Stimulated activated CD4-positive, alpha-beta T cell treated with anti-CD3 and anti-CD28 coated beads, Interleukin-4, amount 100 ng/mL, for 24 hours (primary cell): Measurements from ENCODE around the gene FYN.
"Not testable (repeated sequence)": the region's sequence is repeated elsewhere in the genome, so short reads cannot be mapped to it uniquely, and the experiment has no call there.

Experiments
- DNase-seq: peaks from one replicate; pipeline ENCODE4 v3.0.0-alpha.2; 2020

Gene FYN

DNA sequence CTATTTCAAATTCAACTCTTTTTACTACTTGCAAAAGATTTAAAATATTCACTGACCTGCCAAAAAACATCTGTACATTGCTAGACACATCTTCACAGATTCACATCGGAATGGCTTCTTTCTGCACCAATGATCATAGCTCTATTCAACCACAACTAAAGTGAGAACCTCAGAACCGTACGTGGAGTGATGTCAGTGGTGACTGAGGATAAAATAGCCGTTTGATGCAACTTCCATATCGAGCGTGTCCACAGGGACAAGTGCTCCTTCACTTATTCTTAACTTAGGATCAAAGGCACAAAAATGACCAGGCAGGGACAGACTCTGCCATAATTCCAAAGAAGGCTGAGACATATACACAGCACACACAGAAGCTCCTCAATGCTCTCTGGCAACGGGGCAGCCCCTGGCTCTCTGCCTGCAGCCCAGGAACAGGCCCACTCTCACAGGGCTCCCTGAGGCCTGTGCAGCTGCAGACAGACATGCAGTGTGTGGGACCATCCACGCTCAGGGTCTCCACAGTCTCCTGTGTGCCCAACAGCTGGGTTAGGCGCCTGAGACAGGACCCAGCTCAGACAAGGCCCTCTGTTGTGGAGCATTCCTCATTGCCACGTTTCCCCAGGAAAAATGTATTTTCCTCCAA, 22.8 kb downstream of the FYN start:
- DNase-seq: no peak

DNA sequence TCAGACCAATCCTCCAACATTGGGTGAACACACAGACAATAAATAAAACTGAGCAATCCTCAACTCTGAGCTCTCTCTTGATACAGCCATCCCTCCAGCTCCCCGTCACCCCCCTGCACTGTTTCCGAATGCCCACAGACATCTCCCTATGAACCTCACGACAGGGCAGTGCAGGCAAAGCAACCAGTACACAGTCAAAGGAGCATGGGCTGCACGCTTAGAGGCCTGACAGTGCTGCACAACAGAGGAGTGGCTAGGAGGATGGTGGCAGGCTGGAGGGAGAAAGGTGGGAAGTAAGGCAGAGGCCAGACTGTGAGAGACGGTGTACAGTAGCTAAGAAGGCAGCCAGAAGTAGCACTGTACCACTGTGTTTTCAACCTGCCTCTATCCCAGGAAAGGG, 24.0 kb downstream of the FYN start:
- no peak for DNase-seq

DNA sequence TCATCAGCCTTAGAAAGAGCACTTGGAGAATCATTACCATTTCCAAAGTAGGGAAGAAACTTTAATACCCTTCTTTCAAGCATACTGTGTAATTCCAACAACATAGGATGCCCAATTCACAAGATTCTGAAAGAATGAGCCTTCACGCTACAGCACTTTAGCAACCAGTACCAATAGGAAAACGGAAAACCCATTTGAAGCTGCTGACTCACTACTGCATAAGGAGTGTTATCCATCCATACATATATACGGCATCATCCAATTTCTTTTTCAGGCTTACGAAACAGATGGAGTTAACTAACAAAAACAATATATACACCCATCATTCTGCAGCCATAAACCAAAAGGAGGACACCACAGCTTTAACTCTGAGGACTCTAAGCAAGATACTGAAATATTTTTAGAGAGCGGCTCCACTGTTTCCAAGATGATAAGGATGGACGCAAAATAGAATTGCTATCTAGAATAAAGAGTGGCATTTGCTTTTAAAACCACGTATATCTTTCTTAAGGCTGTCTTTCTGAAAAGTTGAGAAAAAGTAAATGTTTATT, 24.9 kb downstream of the FYN start:
- no peak for DNase-seq

DNA sequence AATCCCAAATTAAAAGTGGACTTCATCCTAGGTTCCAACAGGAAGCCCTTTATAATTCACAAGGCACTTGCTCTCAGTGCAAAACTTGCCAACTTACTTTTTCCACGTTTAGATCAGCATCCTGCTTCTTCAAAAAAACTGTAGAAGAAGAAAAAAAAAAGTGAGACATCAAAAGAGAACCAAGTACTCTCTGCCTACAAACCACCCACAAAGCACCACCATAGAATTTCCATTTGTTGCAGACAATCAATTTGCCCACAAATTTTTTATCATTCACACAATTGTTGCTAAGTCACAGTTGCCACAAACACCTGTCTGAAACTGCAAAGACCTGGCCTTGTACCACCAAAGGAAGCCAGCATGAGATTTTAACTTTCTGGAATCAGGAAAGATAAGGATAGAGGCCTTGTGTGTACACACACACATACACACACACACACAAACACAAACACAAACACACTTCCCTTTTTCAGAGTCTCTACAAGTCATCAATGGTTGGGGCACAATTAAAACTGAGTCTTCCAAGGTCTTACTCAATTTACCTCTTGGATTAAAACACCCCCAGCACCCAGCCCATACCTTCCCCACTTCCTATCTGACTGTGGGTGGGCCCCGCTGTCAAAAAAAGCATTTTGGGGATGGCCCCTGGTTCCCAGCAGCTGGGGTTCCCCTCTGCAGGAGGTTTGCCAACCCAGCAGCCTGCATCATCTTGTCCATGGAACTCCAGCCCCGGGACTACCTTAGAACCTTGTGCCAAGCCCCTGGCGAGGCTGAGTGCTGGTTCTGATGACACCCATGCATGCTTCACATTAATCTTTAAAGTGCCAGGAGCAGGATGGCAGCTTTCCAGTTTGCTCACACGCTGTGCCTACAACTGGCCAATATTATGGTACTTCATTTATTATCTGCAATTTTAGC, 26.5 kb downstream of the FYN start:
- peak; percentile 61 for DNase-seq

DNA sequence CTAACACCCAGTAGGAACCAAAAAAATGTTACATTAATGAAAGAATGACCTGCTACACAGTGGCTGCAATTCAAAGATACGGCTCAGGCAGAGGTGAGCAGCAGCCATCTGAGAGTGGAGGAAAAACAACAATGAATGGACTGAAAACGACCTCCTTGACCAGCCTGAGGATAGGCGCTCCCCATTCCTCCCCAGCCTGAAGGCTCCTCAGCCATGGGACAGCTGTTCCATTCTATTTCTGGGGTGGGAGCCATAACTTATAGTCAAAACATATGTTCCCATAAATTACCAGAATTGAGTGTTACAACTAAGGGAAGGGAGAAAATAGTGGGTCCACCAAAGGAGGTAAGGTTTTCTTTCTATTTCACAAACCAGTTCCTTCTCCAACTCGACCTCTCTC, 27.2 kb downstream of the FYN start:
- DNase-seq: no peak

DNA sequence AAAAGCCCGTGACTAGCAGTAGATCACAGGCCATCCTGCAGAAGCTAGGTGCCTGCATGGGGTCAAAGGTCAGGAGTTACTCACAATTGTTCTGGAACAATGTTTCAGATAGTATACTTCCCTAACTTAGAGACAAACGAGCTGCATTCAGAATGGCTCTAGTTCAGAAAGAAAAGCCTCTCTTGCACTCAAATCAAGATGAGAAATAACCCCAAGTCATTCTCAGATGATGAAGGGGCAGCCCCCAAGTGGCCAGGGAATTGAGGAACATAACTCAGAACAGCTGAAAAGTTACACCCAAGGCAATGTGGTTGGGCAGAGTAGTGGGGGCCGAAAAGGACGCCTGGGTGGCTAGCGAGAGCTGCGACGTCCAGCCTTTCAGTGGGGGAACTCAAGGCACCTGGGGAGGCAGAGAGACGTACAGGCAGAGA, 27.8 kb downstream of the FYN start:
- no peak for DNase-seq

DNA sequence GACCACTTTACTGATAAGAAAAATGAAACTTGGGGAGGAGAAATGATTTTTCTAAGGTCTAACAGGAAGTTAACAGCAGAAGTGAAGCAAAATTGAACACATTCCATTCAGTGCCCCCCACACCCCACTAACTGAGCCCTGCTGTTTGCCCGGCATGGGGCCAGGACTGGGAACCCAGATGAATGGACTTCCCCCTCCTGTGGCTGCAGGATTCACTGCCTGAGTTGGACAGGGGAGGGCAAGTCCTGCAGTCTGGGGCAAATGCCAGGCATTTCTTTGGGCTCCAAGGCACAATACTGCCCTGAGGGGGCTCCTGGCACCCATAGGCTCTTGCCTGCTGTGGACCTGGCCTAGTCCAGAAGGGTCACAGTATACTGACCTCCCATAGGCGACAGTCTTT, 28.3 kb downstream of the FYN start:
- DNase-seq: no peak

DNA sequence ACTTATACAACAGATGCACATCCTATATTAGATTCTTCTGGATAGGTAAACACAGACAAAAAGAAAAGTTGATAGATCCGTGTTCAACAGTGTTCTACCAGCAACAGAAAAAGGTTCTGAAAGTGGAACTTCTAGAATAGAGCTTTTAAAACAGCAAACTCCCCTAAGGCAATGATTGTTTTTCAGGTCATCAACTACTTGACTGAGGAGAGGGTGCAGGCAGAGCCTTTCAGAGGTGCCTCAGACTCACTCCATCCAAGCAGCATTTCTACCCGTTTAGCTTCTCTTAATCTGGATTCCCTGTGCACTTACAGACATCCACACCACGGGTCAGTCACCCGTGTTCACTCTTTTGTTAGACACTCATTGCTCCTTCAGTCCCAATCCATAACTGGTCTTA, 28.9 kb downstream of the FYN start:
- DNase-seq: no peak

DNA sequence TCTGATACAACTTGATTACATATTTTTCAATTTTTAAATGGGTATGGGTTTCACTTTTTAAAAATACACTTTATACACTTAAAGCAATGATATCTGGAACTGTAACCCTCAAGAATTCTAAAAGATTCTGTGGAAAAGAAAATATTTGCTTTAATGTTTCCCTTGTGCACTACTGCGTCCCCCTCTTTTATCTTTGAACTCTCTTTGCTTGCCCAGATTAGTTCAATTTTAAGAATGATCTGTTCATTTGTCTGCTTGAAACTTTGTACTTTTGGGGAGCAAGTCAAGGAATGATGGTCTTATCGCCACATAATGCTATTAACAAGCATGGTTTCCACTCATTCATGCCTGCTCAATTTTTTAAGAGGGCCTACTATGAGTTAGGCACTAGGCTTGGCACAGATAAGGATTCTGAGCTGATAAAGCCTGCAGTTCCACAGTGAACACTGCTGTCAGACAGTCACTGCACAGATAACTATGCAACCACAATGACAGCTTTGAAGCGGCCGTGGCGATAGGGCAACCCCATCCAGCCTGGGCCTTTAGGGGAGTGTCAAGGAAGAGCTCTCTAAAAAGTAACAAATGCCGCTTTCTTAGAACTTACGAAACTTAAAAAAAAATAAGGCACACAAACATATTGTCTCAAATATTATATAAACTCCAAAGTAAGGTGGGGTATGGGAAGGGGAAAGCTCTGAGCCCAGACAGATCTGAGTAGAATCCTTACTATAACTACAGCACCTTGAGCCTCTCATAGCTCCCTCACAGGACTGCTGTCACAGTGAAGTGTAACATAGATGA, 29.7 kb downstream of the FYN start:
- DNase-seq: peak; percentile 69

DNA sequence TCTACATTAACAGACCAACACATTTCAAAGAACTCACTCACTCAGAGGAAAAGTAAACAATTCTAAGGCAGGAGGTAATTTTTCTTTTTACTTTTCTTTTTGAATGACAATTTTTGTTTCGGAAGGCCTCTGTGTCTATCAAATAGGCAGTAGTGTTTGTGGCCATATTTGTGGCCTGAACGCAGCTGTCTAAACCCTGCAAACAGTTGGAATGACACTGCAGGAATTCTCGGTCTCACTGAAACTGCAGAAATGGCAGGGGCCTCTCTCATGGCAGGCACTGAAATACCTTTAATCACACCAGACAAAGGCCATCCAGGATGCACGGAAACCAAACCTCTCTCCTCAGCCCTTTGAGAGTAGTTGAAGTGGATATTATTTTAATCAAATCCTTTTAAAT, 30.4 kb downstream of the FYN start:
- DNase-seq: no peak

DNA sequence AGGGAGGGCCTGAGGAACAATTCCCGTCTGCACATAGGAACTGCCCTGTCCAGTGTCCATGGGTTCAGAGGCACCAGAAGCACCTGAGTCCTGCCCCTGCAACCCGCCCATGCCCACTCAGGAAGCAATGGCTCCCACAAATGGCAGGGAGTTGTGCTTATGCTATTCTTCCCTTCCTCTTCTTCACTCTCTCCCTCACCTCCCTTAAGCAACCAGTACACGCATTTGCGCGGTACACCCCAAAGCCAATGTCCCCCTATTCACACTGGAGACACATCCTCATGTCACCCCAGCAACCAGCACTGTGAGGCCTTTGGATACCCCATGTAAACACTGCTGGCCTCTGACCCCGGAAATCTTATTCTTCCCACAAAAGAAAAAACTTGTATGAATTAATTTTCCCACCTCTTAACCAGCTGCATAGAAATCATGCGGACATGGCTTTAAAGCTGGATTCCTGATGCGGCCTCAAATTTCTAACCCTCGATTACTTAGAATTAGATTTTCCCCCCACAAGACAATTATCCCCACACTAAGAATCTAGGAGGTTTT, 30.9 kb downstream of the FYN start:
- no peak for DNase-seq

DNA sequence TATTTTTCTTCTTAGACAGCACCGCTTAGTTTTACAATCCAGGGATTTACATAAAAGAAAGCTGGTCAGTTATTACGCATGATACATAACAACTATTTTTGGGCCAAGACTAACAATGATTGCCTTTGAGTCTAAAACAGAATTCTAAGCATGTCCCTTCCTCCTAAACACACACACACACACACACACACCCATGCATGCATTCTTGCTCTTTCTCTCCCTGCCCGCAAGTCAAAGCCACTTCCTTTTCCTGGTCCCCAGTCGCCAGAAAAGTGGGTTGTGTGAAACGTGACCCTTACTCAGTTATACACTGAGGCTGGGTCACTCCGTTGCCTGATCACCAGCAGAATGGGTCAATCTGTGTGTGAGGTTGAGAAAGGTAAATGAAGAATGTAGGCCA, 31.4 kb downstream of the FYN start:
- DNase-seq: no peak

DNA sequence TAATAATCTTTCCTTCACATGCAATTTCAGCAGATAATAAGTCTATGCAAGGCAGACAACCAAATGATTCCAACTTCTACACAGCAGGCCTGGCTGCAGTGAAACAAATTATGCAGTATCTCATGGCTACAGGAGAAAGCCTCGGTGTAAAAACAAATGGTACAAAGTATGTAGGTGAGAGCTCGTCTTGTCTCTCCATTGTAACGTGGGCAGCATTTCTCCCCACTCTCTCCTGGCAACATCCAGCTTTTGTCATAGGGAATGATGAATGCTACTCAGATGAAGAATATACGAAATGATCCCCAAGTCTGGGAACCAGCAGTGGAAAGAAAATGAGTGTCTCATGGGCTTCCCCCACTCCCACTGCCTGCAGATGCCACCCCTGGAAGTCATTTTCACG, 32.4 kb downstream of the FYN start:
- DNase-seq: no peak

DNA sequence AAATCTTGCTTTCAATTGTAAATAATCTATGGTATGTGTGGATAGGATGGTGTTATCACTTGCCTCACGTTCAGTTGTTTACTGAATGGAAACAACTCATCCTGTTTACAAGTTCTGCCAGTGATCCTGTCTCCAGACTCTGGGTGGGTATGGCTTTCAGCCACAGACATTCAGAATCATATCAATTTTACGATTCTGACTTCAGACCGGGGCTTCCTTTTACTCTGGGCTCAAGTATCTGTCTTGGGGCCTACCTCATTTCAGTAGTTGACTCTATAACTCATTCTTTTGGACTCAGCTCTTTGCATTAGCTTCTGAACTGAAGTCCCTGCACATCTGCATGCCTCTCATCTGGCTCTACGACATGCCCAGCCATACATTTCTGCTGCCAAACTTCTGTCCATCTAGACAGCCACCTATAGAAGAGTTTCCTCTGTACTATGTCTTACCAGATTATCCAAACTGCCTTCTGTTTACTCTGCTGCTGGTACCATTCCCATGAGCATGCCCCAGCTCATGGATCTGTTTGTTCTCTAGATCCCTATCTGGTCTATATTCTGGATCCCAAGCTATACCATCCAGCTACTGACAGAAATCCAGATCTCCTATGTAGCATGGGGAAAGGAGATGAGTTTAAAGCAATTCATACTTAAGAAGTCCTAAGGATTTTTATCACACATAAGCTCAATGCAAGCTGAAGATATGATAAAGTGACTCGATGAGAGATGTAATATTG, 34.3 kb downstream of the FYN start:
- DNase-seq: peak; percentile 54

DNA sequence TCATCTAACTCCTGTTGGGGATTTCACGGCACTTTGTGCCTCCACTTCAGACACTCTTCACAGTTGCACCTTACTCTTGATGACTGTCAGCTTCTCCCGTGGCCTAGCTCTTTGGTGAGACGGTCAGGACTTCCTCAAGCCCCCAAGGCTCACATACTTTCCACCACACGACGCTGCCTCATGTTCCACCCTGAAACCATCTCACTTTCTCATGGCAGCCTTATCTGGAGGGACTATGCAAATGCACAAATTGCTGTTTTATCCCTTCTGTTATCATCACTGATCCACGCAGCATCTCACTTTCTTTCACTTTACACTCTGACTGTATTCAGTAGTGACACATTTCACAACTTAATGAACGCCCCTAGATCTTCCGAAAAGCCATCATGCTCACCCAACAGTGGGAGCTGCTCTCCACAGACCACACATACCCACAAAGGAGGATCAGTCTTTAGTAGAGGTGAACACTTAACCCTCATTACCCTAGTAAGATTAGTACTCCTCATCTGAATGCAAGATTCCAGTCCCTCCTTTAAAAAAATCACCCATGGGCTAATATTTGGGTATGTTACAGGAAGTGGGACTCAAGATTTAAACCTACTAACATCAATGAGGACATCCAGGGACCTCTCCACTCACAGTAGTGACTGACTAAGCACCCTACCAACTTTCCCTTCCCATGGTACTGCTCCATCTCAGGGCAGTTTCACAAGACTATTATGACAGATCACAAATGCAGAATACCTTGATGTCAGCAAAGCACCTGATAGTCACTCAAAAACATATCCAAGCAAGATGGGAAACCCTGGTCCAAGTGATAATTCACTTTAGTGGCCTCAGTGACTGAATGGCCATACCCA, 35.4 kb downstream of the FYN start:
- peak; percentile 77 for DNase-seq

DNA sequence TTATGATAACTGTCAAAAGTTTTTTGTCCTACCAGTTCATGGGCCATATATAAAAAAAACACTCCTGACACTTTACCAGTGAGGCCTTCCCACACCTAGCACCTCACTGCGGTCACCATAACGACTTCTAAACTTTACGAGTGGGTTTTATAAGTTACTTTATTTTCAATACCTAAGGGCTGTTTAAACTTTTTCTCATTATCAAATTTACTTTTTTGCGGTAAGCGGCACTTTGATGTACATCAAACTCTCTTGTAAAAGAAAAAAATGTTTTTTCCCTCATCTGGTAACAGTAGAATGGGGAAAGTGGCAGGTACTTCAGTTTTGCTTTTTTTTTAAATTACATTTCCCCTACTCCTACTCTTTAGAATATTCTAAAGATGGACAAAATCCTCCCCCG, 36.2 kb downstream of the FYN start:
- DNase-seq: peak; percentile 55

DNA sequence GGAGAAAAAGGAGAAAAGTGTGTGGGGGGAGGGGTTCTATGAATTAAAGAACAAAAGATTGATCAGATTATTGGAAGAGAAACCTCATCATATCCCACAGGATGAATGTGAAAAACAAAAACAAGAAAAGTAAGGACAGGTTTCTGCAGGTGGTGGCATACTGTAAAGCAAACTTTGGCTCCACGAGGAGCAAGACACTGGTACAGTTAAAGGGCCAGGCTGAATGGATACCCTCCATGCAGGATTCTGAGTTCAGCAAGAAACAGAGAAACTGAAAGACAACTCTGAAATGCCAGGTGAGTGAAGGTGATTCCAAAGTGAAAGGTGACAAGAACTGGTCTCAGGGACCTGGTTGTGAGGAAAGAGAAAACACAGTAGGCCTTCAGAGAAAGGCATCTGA, 37.4 kb downstream of the FYN start:
- DNase-seq: no peak

DNA sequence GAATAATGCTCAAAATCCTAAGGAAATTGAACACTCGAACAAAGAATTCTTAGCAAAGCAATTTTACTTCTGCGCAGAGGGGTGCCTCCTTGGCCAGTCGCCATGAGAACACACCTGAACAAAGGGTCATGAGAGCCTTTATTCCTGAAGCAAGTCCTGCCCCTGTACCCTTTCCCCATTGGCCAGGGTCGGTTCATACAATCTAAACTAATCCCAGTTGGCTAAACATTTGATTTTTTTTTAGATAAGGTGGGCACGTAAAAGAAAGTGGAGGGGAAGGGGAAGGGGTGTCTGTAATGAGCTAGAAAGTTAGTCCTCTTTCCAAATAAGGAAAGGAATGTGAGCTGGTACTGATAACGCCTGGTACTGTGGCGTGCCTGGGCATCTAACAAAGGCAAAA, 37.9 kb downstream of the FYN start:
- DNase-seq: not testable (repeated sequence)

DNA sequence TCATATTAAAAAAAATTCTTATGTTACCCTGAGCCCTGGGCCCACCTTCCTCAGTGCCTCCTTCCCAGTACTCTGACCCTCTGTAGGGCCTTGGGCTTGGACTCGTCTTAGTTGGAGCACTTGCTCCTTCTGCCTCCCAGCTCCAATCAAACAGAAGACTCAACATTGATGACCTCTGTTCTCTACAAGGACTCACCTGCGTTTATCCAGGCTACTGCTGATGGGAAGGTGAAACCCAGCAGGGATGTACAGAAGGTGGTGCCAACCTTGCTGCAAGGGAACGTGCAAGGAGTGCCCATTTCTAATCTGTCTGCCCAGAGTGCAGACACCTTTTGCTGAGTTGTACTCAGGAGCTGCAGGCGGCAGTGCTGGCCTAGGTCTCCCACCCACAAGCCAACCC, 38.9 kb downstream of the FYN start:
- no peak for DNase-seq

DNA sequence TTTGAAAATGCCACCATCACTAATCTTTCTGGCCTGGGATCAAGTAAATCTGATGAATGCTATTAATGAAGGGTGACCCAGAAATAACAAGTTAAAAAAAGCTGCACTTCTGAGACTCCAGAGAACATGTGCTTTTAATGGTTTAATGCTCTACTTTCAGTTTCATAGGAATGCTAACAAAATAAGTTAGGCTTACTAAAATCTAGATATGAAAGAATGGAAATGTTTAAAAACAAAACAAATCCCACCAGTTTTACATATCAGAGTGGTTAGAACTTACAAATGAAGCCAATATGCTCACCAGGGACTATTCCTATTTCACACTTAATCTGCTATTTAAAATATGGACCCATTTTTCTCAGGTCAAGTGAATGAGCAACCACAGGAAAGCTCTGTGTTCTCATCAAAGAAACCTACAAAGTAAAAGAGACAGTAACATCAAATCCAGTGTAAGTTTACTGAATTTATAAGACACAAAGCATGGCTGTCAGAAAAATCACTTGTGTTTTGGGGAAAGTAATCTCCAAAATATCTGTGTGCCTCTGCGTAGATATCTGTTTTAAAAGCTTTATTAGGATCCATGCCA, 40.3 kb downstream of the FYN start:
- DNase-seq: no peak

DNA sequence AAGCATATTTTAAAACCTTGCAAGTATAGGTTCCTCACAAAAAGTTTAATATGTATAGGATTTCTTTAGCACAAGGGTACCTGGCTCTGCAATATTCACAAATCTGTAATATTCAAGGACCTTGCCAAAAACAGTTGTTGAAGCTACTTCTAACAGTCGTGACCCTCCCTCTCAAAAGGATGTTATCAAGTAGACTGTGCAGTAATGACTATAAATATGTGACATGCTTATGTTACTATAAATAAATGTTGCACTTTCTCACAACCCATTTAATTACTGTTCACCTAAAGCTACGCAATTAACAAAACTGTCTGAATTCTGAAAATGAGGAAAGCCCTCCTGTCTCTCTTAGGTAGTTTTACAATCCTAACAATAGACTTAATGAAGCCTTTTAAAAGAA, 41.8 kb downstream of the FYN start:
- DNase-seq: no peak
